H1 (cell line): Measurements from ENCODE around the gene KLHDC8A. TPM values are rescaled to one million over a fixed set of nuclear protein-coding genes. Genes with fewer than 3 reads are reported as not detected.

Experiments
- CHD2 ChIP-seq: IDR thresholded peaks from 2 replicates; pipeline ENCODE4 v1.6.1; 2012; ENCODE audit warnings: low read length, improper control_type of control experiment
- CREB1 ChIP-seq: IDR thresholded peaks from 2 replicates; pipeline ENCODE4 v1.6.1; 2012; ENCODE audit warnings: inconsistent platforms
- JUN ChIP-seq: IDR thresholded peaks from 2 replicates; pipeline ENCODE4 v1.6.1; 2011; ENCODE audit warnings: low read depth, mild to moderate bottlenecking, improper control_type of control experiment, low read length
- NANOG ChIP-seq: IDR thresholded peaks from 2 replicates; pipeline ENCODE4 v1.6.1; 2011; ENCODE audit warnings: low read length, low read depth, mild to moderate bottlenecking, inconsistent platforms; ENCODE audit not compliant: insufficient read depth, poor library complexity, severe bottlenecking
- SIN3A ChIP-seq, 2 experiments: IDR thresholded peaks in 1 of 2; conservative IDR thresholded peaks in 1 of 2; 2 replicates each; pipeline ENCODE4 v1.6.1; 2011 to 2012; ENCODE audit warnings: low read length in 2 of 2, improper control_type of control experiment in 1 of 2, low read depth in 1 of 2, mild to moderate bottlenecking in 1 of 2
- SUZ12 ChIP-seq: fragments of 200-600 bp; sonication (generic); IDR thresholded peaks from 2 replicates; pipeline ENCODE4 v1.6.1; 2012; ENCODE audit warnings: mild to moderate bottlenecking, inconsistent platforms, low read length, moderate library complexity, mixed read lengths
- polyA plus RNA-seq, 7 experiments: library from polyadenylated mRNA; depleted of rRNA in 3 of 7; stranded (reverse) in 5 of 7; unstranded in 2 of 7; fragments of >200 nt in 5 of 7; fragments of 200-250 nt in 2 of 7; gene quantifications; 1 replicate in 5 of 7; 2 replicates in 1 of 7; 4 replicates in 1 of 7; pipeline versions ENCODE4 v1.2.1 to v1.2.3, GENCODE V29; 2011 to 2013; ENCODE audit warnings: missing spikeins in 2 of 7, mixed read lengths in 2 of 7
- total RNA-seq: library from RNA; stranded (reverse); fragmentation: NEBNext Ultra II Directional; extraction: Animal tissue kit (Norgen Biotek cat#: 25700); gene quantifications from 2 replicates; pipeline ENCODE4 v1.2.1, GENCODE V29; 2021

The KLHDC8A gene
- total and polyA plus RNA-seq, 2 of the 8 experiments (the other 6 are each of a cell fraction or from before 2014, with no cell fraction given), result 1.9 to 3.4 TPM

- TF ChIP-seq NANOG, result no peak
- no peak for TF ChIP-seq CREB1
- no peak for TF ChIP-seq CHD2
- TF ChIP-seq SIN3A (conservative IDR thresholded peaks at IDR 0.05 in 1 of 2, IDR thresholded peaks at IDR 0.05 in 1 of 2; ENCODE audit: low read depth in 1 of 2, low read length in 2 of 2), result no peak
- no peak for TF ChIP-seq SUZ12
- TF ChIP-seq JUN, result no peak
These were observed 41.9 kb upstream of the KLHDC8A start (continued) for GRCh38 chr1:205398586-205398985.
